Smooth muscle cell (in vitro differentiated cells): ENCODE data around the gene MAOA. TPM values are rescaled to one million over a fixed set of nuclear protein-coding genes. Genes with fewer than 3 reads are reported as not detected.

Experiments used
- DNase-seq: peaks from one replicate; lab custom pipeline; 2025; ENCODE audit not compliant: unreplicated experiment; lab: John Stamatoyannopoulos, UW
- H2AFZ ChIP-seq: fragments of 200-600 bp; sonication (generic); 2 replicates; pipeline ENCODE4 v1.6.0; 2016; ENCODE audit warnings: antibody characterized with exemption, low read depth, mild to moderate bottlenecking
- H3F3A ChIP-seq: fragments of 200-600 bp; sonication (generic); 2 replicates; pipeline ENCODE4 v1.6.0; 2017; ENCODE audit warnings: antibody characterized with exemption, low read depth
- H3K27ac ChIP-seq: fragments of 200-600 bp; sonication (generic); 2 replicates; pipeline ENCODE4 v1.5.1; 2016; ENCODE audit warnings: low read depth, mild to moderate bottlenecking
- H3K27me3 ChIP-seq: fragments of 200-600 bp; sonication (generic); 2 replicates; pipeline ENCODE4 v1.6.1; 2016; ENCODE audit warnings: low read depth, mild to moderate bottlenecking
- H3K36me3 ChIP-seq: fragments of 200-600 bp; sonication (generic); 2 replicates; pipeline ENCODE4 v1.5.1; 2016; ENCODE audit warnings: low read depth
- H3K4me1 ChIP-seq: fragments of 200-600 bp; sonication (generic); 2 replicates; pipeline ENCODE4 v1.5.1; 2016; ENCODE audit warnings: low read depth
- H3K4me2 ChIP-seq: fragments of 200-600 bp; sonication (generic); 2 replicates; pipeline ENCODE4 v1.6.0; 2016; ENCODE audit warnings: mild to moderate bottlenecking
- H3K4me3 ChIP-seq: fragments of 200-600 bp; sonication (generic); 2 replicates; pipeline ENCODE4 v1.5.1; 2016; ENCODE audit warnings: mild to moderate bottlenecking
- H3K79me2 ChIP-seq: fragments of 200-600 bp; sonication (generic); 2 replicates; pipeline ENCODE4 v1.6.0; 2016; ENCODE audit warnings: low read depth, mild to moderate bottlenecking
- H3K9ac ChIP-seq: fragments of 200-600 bp; sonication (generic); 2 replicates; pipeline ENCODE4 v1.6.0; 2016; ENCODE audit warnings: low read depth
- H3K9me3 ChIP-seq: fragments of 200-600 bp; sonication (generic); replicated peaks from 2 replicates; pipeline ENCODE4 v1.5.1; 2016; ENCODE audit warnings: low read depth
- H4K20me1 ChIP-seq: fragments of 200-600 bp; sonication (generic); 2 replicates; pipeline ENCODE4 v1.6.0; 2016; ENCODE audit warnings: low read depth
- WGBS: methylation state at CpG from one replicate; pipeline ENCODE4 v1.1.7; 2016; ENCODE audit warnings: low lambda C conversion rate; 5-methylcytosine and 5-hydroxymethylcytosine counted together
- polyA plus RNA-seq: library from polyadenylated mRNA; unstranded; fragments of >200 nt; fragmentation: Nextera tagmentation; extraction: Ambion mirVana; gene quantifications from 2 replicates; pipeline ENCODE4 v1.2.1, GENCODE V29; 2016
- total RNA-seq: library from RNA; depleted of rRNA; stranded (reverse); fragments of >200 nt; gene quantifications from 2 replicates; pipeline ENCODE4 v1.2.3, GENCODE V29; 2014
- TF ChIP-seq, protein P1 (sequence below): fragments of 200-600 bp; sonication (generic); IDR thresholded peaks from 2 replicates; pipeline ENCODE4 v1.5.1; 2017; ENCODE audit warnings: borderline replicate concordance, mild to moderate bottlenecking, antibody characterized with exemption; ENCODE audit not compliant: insufficient read depth, poor library complexity, severe bottlenecking

MAOA gene
- total and polyA plus RNA-seq, 2 experiments from 2014 or later, result 1.2 to 1.6 TPM

DNA sequence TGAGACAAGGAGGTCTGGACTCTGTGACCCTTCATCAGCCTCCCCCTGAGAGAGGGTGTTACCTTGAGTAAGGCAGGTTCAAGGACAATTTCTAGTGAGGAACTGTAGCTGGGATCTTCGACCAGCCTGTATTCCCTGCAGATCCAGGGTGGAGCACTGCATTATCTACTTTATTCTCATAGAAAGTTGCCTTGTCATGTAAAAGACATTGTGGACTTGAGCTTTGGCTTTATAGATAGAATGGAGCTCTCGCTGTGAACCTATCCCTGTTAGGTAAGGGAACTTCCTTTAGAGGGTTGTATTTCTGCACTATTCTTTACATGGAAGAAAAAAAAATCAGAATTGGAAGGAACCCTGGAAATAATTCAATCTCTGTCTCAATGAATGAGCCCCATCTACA, 91.4 kb downstream of the MAOA start:
- Histone ChIP-seq H3K27ac (no peak overlapping the region), H3K4me1 (no peaks in the 10 kb centered on the region), H3K79me2 (no peaks in the 10 kb centered on the region), H3K9ac (no peak overlapping the region), H3K4me3 (no peak overlapping the region), H2AFZ (no peak overlapping the region), H3K4me2 (no peak overlapping the region), H3K9me3 (no peaks in the 10 kb centered on the region), H3F3A (no peaks in the 10 kb centered on the region), H3K27me3 (no peaks in the 10 kb centered on the region), H4K20me1 (no peaks in the 10 kb centered on the region), H3K36me3 (no peaks in the 10 kb centered on the region)
- TF ChIP-seq, protein P1, sequence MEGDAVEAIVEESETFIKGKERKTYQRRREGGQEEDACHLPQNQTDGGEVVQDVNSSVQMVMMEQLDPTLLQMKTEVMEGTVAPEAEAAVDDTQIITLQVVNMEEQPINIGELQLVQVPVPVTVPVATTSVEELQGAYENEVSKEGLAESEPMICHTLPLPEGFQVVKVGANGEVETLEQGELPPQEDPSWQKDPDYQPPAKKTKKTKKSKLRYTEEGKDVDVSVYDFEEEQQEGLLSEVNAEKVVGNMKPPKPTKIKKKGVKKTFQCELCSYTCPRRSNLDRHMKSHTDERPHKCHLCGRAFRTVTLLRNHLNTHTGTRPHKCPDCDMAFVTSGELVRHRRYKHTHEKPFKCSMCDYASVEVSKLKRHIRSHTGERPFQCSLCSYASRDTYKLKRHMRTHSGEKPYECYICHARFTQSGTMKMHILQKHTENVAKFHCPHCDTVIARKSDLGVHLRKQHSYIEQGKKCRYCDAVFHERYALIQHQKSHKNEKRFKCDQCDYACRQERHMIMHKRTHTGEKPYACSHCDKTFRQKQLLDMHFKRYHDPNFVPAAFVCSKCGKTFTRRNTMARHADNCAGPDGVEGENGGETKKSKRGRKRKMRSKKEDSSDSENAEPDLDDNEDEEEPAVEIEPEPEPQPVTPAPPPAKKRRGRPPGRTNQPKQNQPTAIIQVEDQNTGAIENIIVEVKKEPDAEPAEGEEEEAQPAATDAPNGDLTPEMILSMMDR, result no peak
- DNase-seq, result no peak
- 68% methylated on average over 2 of the region's 2 CpGs for WGBS

DNA sequence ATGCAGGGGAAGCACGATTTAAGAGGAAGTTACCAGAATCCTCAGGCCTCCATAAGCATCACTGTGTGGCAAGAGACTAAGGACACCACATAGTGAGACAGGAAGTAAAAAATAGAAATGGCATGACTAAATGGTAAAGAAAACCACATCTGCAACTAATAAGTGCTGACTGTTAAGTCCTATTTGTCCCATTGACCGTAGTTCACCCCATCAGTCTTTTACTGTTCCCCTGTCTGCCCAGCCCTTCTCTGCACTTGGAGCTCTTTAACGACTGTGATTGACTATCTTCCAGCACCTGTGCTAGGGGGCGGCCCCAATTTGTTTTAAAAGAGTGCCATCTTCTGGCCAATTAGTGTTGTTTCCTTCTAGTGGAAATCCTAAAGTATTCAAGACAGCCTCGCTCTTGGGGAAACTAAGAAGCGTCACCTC, 94.2 kb downstream of the MAOA start:
- Histone ChIP-seq H3K9ac (no peak overlapping the region), H3K4me3 (no peak overlapping the region), H3K36me3 (no peaks in the 10 kb centered on the region), H3K9me3 (no peaks in the 10 kb centered on the region), H4K20me1 (no peaks in the 10 kb centered on the region), H2AFZ (no peak overlapping the region), H3K4me1 (no peaks in the 10 kb centered on the region), H3K27me3 (no peaks in the 10 kb centered on the region), H3F3A (no peaks in the 10 kb centered on the region), H3K4me2 (no peak overlapping the region), H3K79me2 (no peaks in the 10 kb centered on the region), H3K27ac (no peak overlapping the region)
- no peak for DNase-seq
- WGBS, result 30% methylated on average over 6 of the region's 6 CpGs
- TF ChIP-seq, protein P1, result peak; percentile 55

DNA sequence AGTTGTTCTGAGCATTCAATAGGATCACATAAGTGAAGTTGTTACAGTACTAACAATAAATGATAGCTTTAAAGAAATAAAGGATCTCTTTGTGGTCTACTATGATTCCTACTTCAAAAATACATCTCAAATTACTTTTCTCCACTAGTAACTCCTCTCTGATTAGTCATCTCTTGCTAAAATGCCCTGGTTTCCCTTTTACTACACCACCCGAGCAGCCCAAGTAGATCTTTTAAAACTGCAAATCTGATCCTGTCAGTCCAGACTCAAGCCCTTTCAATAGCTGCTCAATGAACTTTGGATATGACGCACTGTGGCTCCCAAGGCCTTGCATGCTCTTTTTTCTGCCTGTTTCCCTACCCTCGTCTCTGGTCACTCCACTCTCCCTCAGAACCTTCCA, 97.5 kb downstream of the MAOA start:
- Histone ChIP-seq H4K20me1 (no peaks in the 10 kb centered on the region), H3K36me3 (no peaks in the 10 kb centered on the region), H3K9ac (no peak overlapping the region), H3K4me2 (no peak overlapping the region), H3K9me3 (no peaks in the 10 kb centered on the region), H3K4me3 (no peak overlapping the region), H3K27ac (no peak overlapping the region), H2AFZ (no peak overlapping the region), H3K27me3 (no peaks in the 10 kb centered on the region), H3F3A (no peaks in the 10 kb centered on the region), H3K4me1 (no peaks in the 10 kb centered on the region), H3K79me2 (no peaks in the 10 kb centered on the region)
- TF ChIP-seq, protein P1, result no peak
- WGBS, result 59% methylated on average over 3 of the region's 3 CpGs
- no peak for DNase-seq

DNA sequence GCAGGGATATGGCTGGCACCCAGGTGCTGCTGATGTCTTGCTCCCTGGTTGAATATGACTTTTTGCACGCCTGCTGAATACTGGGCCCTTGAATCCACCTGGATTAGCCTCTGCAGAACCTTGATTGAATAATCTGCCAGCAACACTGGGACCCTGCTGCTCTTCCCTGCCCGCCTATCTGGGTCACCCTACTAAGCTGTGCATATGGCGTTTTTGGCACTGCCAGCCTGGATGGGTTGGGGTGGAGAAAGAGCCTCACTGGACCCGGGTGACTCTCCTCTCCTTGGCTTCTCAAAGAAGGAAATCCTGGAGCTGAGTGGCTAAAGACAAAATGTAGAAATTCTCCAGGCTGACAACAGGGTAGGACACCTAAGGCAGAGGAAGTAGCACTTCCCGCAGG, 100.0 kb downstream of the MAOA start:
- Histone ChIP-seq H2AFZ (no peak overlapping the region), H4K20me1 (no peaks in the 10 kb centered on the region), H3K4me1 (no peaks in the 10 kb centered on the region), H3K27me3 (no peaks in the 10 kb centered on the region), H3K79me2 (no peaks in the 10 kb centered on the region), H3F3A (no peaks in the 10 kb centered on the region), H3K9me3 (no peaks in the 10 kb centered on the region), H3K36me3 (no peaks in the 10 kb centered on the region), H3K27ac (no peak overlapping the region), H3K9ac (no peak overlapping the region), H3K4me2 (no peak overlapping the region), H3K4me3 (no peak overlapping the region)
- TF ChIP-seq, protein P1, result no peak
- WGBS, result 87% methylated on average over 5 of the region's 5 CpGs
- no peak for DNase-seq
